ENCODE results near the gene OR2T27.

DNA sequence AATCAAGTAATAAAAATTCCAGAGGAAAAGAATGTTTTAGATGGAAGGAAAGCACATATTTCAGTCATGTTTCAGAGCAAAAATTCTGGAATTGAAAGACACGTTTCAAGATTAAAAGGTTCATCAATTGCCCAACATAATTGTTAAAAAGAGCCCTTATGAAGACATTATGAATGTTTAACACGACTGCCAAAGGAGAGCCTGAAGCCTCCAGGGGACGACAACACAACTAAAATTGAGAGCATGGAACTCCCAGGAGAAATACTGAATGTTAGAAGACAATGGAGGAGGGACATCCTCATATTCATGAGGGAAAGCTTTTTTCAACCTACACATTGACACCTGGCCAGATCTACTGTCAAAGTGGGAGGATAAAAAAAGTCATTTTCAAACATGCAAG lies 36.5 kb downstream of the OR2T27 start:
- no peak for TF ChIP-seq POLR2A (IDR thresholded peaks at IDR 0.05)
- TF ChIP-seq, protein P1, sequence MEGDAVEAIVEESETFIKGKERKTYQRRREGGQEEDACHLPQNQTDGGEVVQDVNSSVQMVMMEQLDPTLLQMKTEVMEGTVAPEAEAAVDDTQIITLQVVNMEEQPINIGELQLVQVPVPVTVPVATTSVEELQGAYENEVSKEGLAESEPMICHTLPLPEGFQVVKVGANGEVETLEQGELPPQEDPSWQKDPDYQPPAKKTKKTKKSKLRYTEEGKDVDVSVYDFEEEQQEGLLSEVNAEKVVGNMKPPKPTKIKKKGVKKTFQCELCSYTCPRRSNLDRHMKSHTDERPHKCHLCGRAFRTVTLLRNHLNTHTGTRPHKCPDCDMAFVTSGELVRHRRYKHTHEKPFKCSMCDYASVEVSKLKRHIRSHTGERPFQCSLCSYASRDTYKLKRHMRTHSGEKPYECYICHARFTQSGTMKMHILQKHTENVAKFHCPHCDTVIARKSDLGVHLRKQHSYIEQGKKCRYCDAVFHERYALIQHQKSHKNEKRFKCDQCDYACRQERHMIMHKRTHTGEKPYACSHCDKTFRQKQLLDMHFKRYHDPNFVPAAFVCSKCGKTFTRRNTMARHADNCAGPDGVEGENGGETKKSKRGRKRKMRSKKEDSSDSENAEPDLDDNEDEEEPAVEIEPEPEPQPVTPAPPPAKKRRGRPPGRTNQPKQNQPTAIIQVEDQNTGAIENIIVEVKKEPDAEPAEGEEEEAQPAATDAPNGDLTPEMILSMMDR (IDR thresholded peaks at IDR 0.05), result peak; percentile 24 to 70 (median 52)
